Non-pigmented ciliary epithelial cell (primary cell): ENCODE results near the gene PRKG1.
A peak's percentile ranks its signal among the peaks of the same experiment; 100 is the strongest.

ENCODE experiments used
- DNase-seq: peaks from one replicate; pipeline ENCODE4 v3.0.0-alpha.2; 2010; ENCODE audit warnings: low read depth

The PRKG1 gene

GRCh38 chr10:51763746-51764145 lies 689.5 kb downstream of the PRKG1 start:
- no peak for DNase-seq

- DNase-seq, result no peak
Observed at GRCh38 chr10:51765284-51765971, 691.1 kb downstream of the PRKG1 start.

- DNase-seq, result no peak
Observed at GRCh38 chr10:51766423-51767102, 692.3 kb downstream of the PRKG1 start.

GRCh38 chr10:51767103-51767763 lies 692.9 kb downstream of the PRKG1 start:
- no peak for DNase-seq

GRCh38 chr10:51768886-51769465 lies 694.7 kb downstream of the PRKG1 start:
- no peak for DNase-seq

GRCh38 chr10:51770709-51771108 lies 696.4 kb downstream of the PRKG1 start:
- no peak for DNase-seq

- no peak for DNase-seq
Observed at GRCh38 chr10:51772387-51772786, 698.1 kb downstream of the PRKG1 start.

GRCh38 chr10:51773681-51774080 lies 699.4 kb downstream of the PRKG1 start:
- DNase-seq, result no peak

GRCh38 chr10:51783941-51784340 lies 709.7 kb downstream of the PRKG1 start:
- no peak for DNase-seq

- no peak for DNase-seq
Observed at GRCh38 chr10:51786016-51786683, 711.9 kb downstream of the PRKG1 start.

GRCh38 chr10:51786684-51787035 lies 712.4 kb downstream of the PRKG1 start:
- DNase-seq, result no peak

GRCh38 chr10:51788273-51788672 lies 714.0 kb downstream of the PRKG1 start:
- DNase-seq, result no peak

GRCh38 chr10:51789118-51789517 lies 714.8 kb downstream of the PRKG1 start:
- no peak for DNase-seq

GRCh38 chr10:51789903-51790302 lies 715.6 kb downstream of the PRKG1 start:
- DNase-seq, result no peak

- DNase-seq, result no peak
Observed at GRCh38 chr10:51792678-51793077, 718.4 kb downstream of the PRKG1 start.

- no peak for DNase-seq
Observed at GRCh38 chr10:51800121-51800520, 725.8 kb downstream of the PRKG1 start.

- no peak for DNase-seq
Observed at GRCh38 chr10:51800725-51801424, 726.6 kb downstream of the PRKG1 start.

GRCh38 chr10:51802030-51802429 lies 727.7 kb downstream of the PRKG1 start:
- DNase-seq, result no peak

- DNase-seq, result peak; percentile 2
Observed at GRCh38 chr10:51804866-51805265, 730.6 kb downstream of the PRKG1 start.

GRCh38 chr10:51806079-51806835 lies 732.0 kb downstream of the PRKG1 start:
- no peak for DNase-seq

- no peak for DNase-seq
Observed at GRCh38 chr10:51808187-51808586, 733.9 kb downstream of the PRKG1 start.
